GM18909 (cell line): Measurements from ENCODE around the gene NCOA4.
"Not testable (repeated sequence)": the region's sequence is repeated elsewhere in the genome, so short reads cannot be mapped to it uniquely, and the experiment has no call there.

Source experiments
- ATAC-seq: cut with Tn5 transposase; IDR thresholded peaks from one replicate; pipeline ENCODE4 v1.9.1; 2021; ENCODE audit warnings: mild to moderate bottlenecking; ENCODE audit not compliant: unreplicated experiment, poor library complexity

The NCOA4 gene

GRCh38 chr10:45997994-45998763 lies 32.2 kb downstream of the NCOA4 start:
- ATAC-seq: no peak

GRCh38 chr10:45997557-45997956 lies 32.9 kb downstream of the NCOA4 start:
- ATAC-seq: no peak

GRCh38 chr10:45985590-45985989 lies 44.8 kb downstream of the NCOA4 start:
- ATAC-seq: not testable (repeated sequence)

- not testable (repeated sequence) for ATAC-seq
These were observed 46.0 kb downstream of the NCOA4 start for GRCh38 chr10:45984473-45984872.

GRCh38 chr10:45983538-45984186 lies 46.8 kb downstream of the NCOA4 start:
- ATAC-seq: peak; percentile 65

- not testable (repeated sequence) for ATAC-seq
These were observed 49.1 kb downstream of the NCOA4 start for GRCh38 chr10:45981367-45981766.

- peak; percentile 58 for ATAC-seq
These were observed 51.9 kb downstream of the NCOA4 start for GRCh38 chr10:45978554-45978953.

GRCh38 chr10:45974041-45974440 lies 56.4 kb downstream of the NCOA4 start:
- ATAC-seq: not testable (repeated sequence)

- not testable (repeated sequence) for ATAC-seq
These were observed 57.6 kb downstream of the NCOA4 start for GRCh38 chr10:45972813-45973169.

- ATAC-seq: peak; percentile 78
These were observed 58.2 kb downstream of the NCOA4 start, which contains the start of gene TIMM23 for GRCh38 chr10:45972106-45972812. TIMM23 (plus strand) TSS chr10:45972489; CDS start chr10:45972625, 136 bp downstream.

- peak; percentile 37 for ATAC-seq
These were observed 58.7 kb downstream of the NCOA4 start for GRCh38 chr10:45971742-45972105.

- ATAC-seq: not testable (repeated sequence)
These were observed 59.4 kb downstream of the NCOA4 start for GRCh38 chr10:45971019-45971418.

GRCh38 chr10:45962686-45963452 lies 67.6 kb downstream of the NCOA4 start:
- ATAC-seq: not testable (repeated sequence)

- ATAC-seq: not testable (repeated sequence)
These were observed 72.5 kb downstream of the NCOA4 start for GRCh38 chr10:45957928-45958327.

GRCh38 chr10:45956634-45957033 lies 73.8 kb downstream of the NCOA4 start:
- not testable (repeated sequence) for ATAC-seq
